Stomach (tissue), 9 donors: Measurements from ENCODE around the gene NT5DC1. TPM values are rescaled to one million over a fixed set of nuclear protein-coding genes. Genes with fewer than 3 reads are reported as not detected.

ENCODE experiments used
- DNase-seq, 2 donors: peaks; one replicate each; pipeline versions ENCODE4 v3.0.0 to v3.0.0-alpha.2; 2013 to 2019
- H3K27ac ChIP-seq, 5 donors: fragments of 200-600 bp in 4 of 5; sonication (generic) in 4 of 5; one replicate each; pipeline ENCODE4 v1.5.1; 2013 to 2019; ENCODE audit warnings: mild to moderate bottlenecking in 1 of 5, moderate library complexity in 1 of 5
- H3K27me3 ChIP-seq, 3 donors: fragments of 200-600 bp; sonication (generic); one replicate each; pipeline ENCODE4 v1.5.1; 2017 to 2019; ENCODE audit warnings: mixed run types in 1 of 3
- H3K36me3 ChIP-seq, 4 donors: fragments of 200-600 bp; sonication (generic); 1 replicate in 3 of 4; 2 replicates in 1 of 4; pipeline ENCODE4 v1.5.1; 2016 to 2019
- H3K4me1 ChIP-seq, 4 donors: fragments of 200-600 bp; sonication (generic); one replicate each; pipeline ENCODE4 v1.5.1; 2016 to 2019
- H3K4me3 ChIP-seq, 4 donors: fragments of 200-600 bp; sonication (generic) in 3 of 4; one replicate each; pipeline ENCODE4 v1.5.1; 2016 to 2019; ENCODE audit warnings: mild to moderate bottlenecking in 1 of 4
- H3K9me3 ChIP-seq, 4 donors: fragments of 200-600 bp; sonication (generic); one replicate each; pipeline ENCODE4 v1.5.1; 2016 to 2019
- CTCF ChIP-seq, 7 experiments: fragments of 450-650 bp in 4 of 7; fragments of 200-600 bp in 3 of 7; sonication (generic) in 3 of 7; IDR thresholded peaks; one replicate each; pipeline ENCODE4 v1.5.1; 2016 to 2019; ENCODE audit warnings: antibody characterized with exemption in 7 of 7, control low read depth in 2 of 7, mild to moderate bottlenecking in 1 of 7
- EP300 ChIP-seq: sonication (generic); formaldehyde crosslinking; IDR thresholded peaks from one replicate; pipeline ENCODE4 v1.6.1; 2017; ENCODE audit warnings: antibody characterized with exemption
- POLR2A ChIP-seq, 4 donors: fragments of 450-650 bp; IDR thresholded peaks; one replicate each; pipeline ENCODE4 v1.6.1; 2016; ENCODE audit warnings: antibody characterized with exemption in 4 of 4, control low read depth in 2 of 4, mild to moderate bottlenecking in 1 of 4, moderate library complexity in 1 of 4
- POLR2AphosphoS5 ChIP-seq, 3 donors: sonication (generic); formaldehyde crosslinking; IDR thresholded peaks; one replicate each; pipeline ENCODE4 v1.6.1; 2016; ENCODE audit warnings: antibody characterized with exemption in 3 of 3
- WGBS, 5 donors: extraction: QIAGEN DNeasy Blood & Tissue Kit in 3 of 5; methylation state at CpG; one replicate each; pipeline versions ENCODE4 v1.1.5 to v1.1.7; 2013 to 2018; 5-methylcytosine and 5-hydroxymethylcytosine counted together
- intact Hi-C: fragments of 100-400 bp; cut with DNase I; formaldehyde crosslinking; loops from one replicate; pipeline ENCODE4 v1.15.1; 2023; ENCODE audit warnings: low total_unique reads
- polyA plus RNA-seq, 3 donors: library from polyadenylated mRNA; stranded (reverse); fragments of 200-250 nt; gene quantifications; one replicate each; pipeline ENCODE4 v1.2.3, GENCODE V29; 2013
- total RNA-seq, 5 donors: library from RNA; depleted of rRNA; stranded (reverse); fragments of >200 nt; gene quantifications; one replicate each; pipeline versions ENCODE4 v1.1.0 to v1.2.3, GENCODE V29; 2014 to 2016
- donor health status: healthy with polysubstance abuse.
- donor health status: Bipolar disorder and iron deficiency.
- donor health status: healthy.

Gene NT5DC1
- total and polyA plus RNA-seq, 8 donors, result 8.0 to 136 (median 17.4) TPM

GRCh38 chr6:116251568-116252384 lies 151.1 kb downstream of the NT5DC1 start:
- Histone ChIP-seq H3K4me1 (peaks cover 45 to 79% (median 58%) of the 10 kb centered on the region in 4 donors), H3K36me3 (no peaks in the 10 kb centered on the region), H3K4me3 (peak overlapping the region in 3 of 4 donors; percentile 3 to 98 (median 86)), H3K27me3 (no peaks in the 10 kb centered on the region), H3K9me3 (no peaks in the 10 kb centered on the region), H3K27ac (peak overlapping the region in 4 of 5 donors; percentile 13 to 64 (median 27))
- intact Hi-C loops, result no loop called here
- no peak for TF ChIP-seq EP300
- no peak for TF ChIP-seq CTCF (IDR thresholded peaks at IDR 0.05)
- no peak for TF ChIP-seq POLR2A (IDR thresholded peaks at IDR 0.05)
- TF ChIP-seq POLR2AphosphoS5 (IDR thresholded peaks at IDR 0.05), result no peak
- 59 to 72% (median 62%) methylated on average over 6 of the region's 6 CpGs for WGBS, 5 donors
- peak in 1 of 2 donors; percentile 16 for DNase-seq

GRCh38 chr6:116253188-116253504 lies 152.5 kb downstream of the NT5DC1 start:
- Histone ChIP-seq H3K27ac (peak overlapping the region; percentile 86 to 93 (median 93)), H3K27me3 (no peaks in the 10 kb centered on the region), H3K9me3 (no peaks in the 10 kb centered on the region), H3K4me1 (peaks cover 45 to 71% (median 56%) of the 10 kb centered on the region in 4 donors), H3K36me3 (no peaks in the 10 kb centered on the region), H3K4me3 (peak overlapping the region; percentile 84 to 98 (median 89))
- WGBS, 5 donors, result 14 to 25% (median 18%) methylated on average over 11 of the region's 11 CpGs
- DNase-seq, result no peak
- no peak for TF ChIP-seq EP300
- TF ChIP-seq POLR2AphosphoS5 (IDR thresholded peaks at IDR 0.05), result no peak
- TF ChIP-seq CTCF (IDR thresholded peaks at IDR 0.05), result no peak
- no peak for TF ChIP-seq POLR2A (IDR thresholded peaks at IDR 0.05)
- intact Hi-C loops, result no loop called here

- Histone ChIP-seq H3K36me3 (peaks cover 0 to under 1% (median 0%) of the 10 kb centered on the region in 4 donors), H3K9me3 (no peaks in the 10 kb centered on the region), H3K4me3 (peak within 1 kb of the TSS; percentile 84 to 98 (median 89)), H3K27ac (peak within 1 kb of the TSS; percentile 86 to 93 (median 93)), H3K4me1 (peaks cover 41 to 66% (median 53%) of the 10 kb centered on the region in 4 donors), H3K27me3 (no peaks in the 10 kb centered on the region)
- peak; percentile 94 to 99 for DNase-seq
- TF ChIP-seq POLR2A (IDR thresholded peaks at IDR 0.05) (peak in 2 of 4 donors; percentile 77 to 83), POLR2AphosphoS5 (IDR thresholded peaks at IDR 0.05) (peak; percentile 89 to 97 (median 93)), EP300 (no peak)
- WGBS, 5 donors, result 0 to 1% (median 0%) methylated on average over 31 to 53 of the region's 53 CpGs
- intact Hi-C loops, result no loop called here
Observed at GRCh38 chr6:116253505-116254296, 153.0 kb downstream of the NT5DC1 start, which contains the start of gene TSPYL4. Gene TSPYL4 (minus strand): TSS chr6:116254075. CDS start chr6:116254008, 67 bp downstream.

- intact Hi-C loops, result no loop called here
- H3K27ac ChIP-seq, result peak overlapping the region in 4 of 5 donors; percentile 86 to 93 (median 93)
- no peaks in the 10 kb centered on the region for H3K27me3 ChIP-seq
- no peaks in the 10 kb centered on the region for H3K9me3 ChIP-seq
- WGBS, 5 donors, result 11 to 19% (median 14%) methylated on average over 4 of the region's 4 CpGs
- peaks cover 0 to 4% (median 0%) of the 10 kb centered on the region in 4 donors for H3K36me3 ChIP-seq
- DNase-seq, result peak in 1 of 2 donors; percentile 15
- TF ChIP-seq CTCF (IDR thresholded peaks at IDR 0.05) (no peak), POLR2A (IDR thresholded peaks at IDR 0.05) (no peak), EP300 (no peak), POLR2AphosphoS5 (IDR thresholded peaks at IDR 0.05) (no peak)
- peak overlapping the region; percentile 84 to 98 (median 89) for H3K4me3 ChIP-seq
- H3K4me1 ChIP-seq, result peaks cover 40 to 58% (median 51%) of the 10 kb centered on the region in 4 donors
Observed at GRCh38 chr6:116254297-116255056, 153.8 kb downstream of the NT5DC1 start.
